ENCODE data around the gene NAV3.

The NAV3 gene

GRCh38 chr12:77995436-77996167 is 164.9 kb downstream of the NAV3 start:
- DNase-seq, result no peak

GRCh38 chr12:77996670-77997069 is 166.0 kb downstream of the NAV3 start:
- no peak for DNase-seq

- DNase-seq, result peak; percentile 13
Observed at GRCh38 chr12:77998236-77998786, 167.6 kb downstream of the NAV3 start.

- peak; percentile 49 for DNase-seq
Observed at GRCh38 chr12:77999074-77999715, 168.5 kb downstream of the NAV3 start.

GRCh38 chr12:78002878-78003277 is 172.2 kb downstream of the NAV3 start:
- no peak for DNase-seq

GRCh38 chr12:78004249-78005093 is 173.8 kb downstream of the NAV3 start:
- no peak for DNase-seq

- no peak for DNase-seq
Observed at GRCh38 chr12:78005094-78005492, 174.4 kb downstream of the NAV3 start.

- DNase-seq, result no peak
Observed at GRCh38 chr12:78007173-78007572, 176.5 kb downstream of the NAV3 start.

- DNase-seq, result no peak
Observed at GRCh38 chr12:78009031-78009430, 178.3 kb downstream of the NAV3 start.

- DNase-seq, result no peak
Observed at GRCh38 chr12:78018171-78018910, 187.6 kb downstream of the NAV3 start.

GRCh38 chr12:78018939-78019338 is 188.2 kb downstream of the NAV3 start:
- DNase-seq, result no peak

GRCh38 chr12:78028426-78028825 is 197.7 kb downstream of the NAV3 start:
- no peak for DNase-seq

- no peak for DNase-seq
Observed at GRCh38 chr12:78034025-78034424, 203.3 kb downstream of the NAV3 start.

GRCh38 chr12:78035901-78036606 is 205.4 kb downstream of the NAV3 start:
- DNase-seq, result peak; percentile 47

GRCh38 chr12:78036874-78037273 is 206.2 kb downstream of the NAV3 start:
- DNase-seq, result peak; percentile 14

GRCh38 chr12:78037707-78038106 is 207.0 kb downstream of the NAV3 start:
- no peak for DNase-seq

GRCh38 chr12:78038541-78038940 is 207.8 kb downstream of the NAV3 start:
- no peak for DNase-seq

- DNase-seq, result no peak
Observed at GRCh38 chr12:78038986-78039385, 208.3 kb downstream of the NAV3 start.

GRCh38 chr12:78040111-78040510 is 209.4 kb downstream of the NAV3 start:
- no peak for DNase-seq

- DNase-seq, result no peak
Observed at GRCh38 chr12:78050790-78051189, 220.1 kb downstream of the NAV3 start.

- no peak for DNase-seq
Observed at GRCh38 chr12:78055545-78055944, 224.9 kb downstream of the NAV3 start.

- no peak for DNase-seq
Observed at GRCh38 chr12:78057075-78057474, 226.4 kb downstream of the NAV3 start.

Data from midbrain (tissue), 1 donor.